GM21423 (cell line): ENCODE measurements around the gene MEGF11.

Experiments
- ATAC-seq: cut with Tn5 transposase; IDR thresholded peaks from one replicate; pipeline ENCODE4 v1.9.1; 2021; ENCODE audit warnings: mild to moderate bottlenecking, moderate library complexity; ENCODE audit not compliant: unreplicated experiment

MEGF11 gene

DNA sequence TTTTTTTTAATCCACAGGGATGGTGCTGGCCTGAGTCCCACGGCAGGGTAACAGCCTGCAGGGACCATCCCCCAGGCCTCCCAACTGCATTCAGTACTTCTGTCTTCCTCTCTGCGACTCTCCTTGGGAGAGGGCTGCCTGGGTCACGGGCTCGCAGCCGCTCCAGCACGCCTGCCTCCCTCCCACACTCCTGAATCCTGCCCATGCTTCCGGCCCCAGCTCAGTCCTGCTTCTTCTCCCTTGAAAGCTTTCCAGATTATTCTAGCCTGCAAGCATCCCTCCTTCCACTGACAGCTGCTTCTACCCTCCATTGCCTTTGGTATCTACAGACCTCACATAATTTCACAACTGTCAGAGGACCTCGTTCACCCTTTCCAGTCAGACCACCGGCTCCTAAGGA, 32.4 kb downstream of the MEGF11 start:
- no peak for ATAC-seq

DNA sequence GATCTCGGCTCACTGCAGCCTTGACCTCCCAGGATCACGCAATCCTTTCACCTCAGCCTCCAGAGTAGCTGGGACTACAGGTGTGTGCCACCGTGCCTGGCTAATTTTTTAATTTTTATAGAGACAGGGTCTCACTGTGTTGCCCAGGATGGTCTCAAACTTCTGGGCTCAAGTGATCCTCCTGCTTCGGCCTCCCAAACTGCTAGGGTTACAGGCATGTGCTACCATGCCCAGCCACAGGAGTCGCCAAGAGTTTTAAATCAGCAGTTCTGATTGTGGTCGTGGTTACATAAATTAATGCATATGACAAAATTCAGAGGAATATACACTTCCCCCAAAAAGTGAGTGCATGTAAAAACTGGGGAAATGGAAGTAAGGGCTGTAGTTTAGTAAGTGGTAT, 32.9 kb downstream of the MEGF11 start:
- ATAC-seq: no peak

DNA sequence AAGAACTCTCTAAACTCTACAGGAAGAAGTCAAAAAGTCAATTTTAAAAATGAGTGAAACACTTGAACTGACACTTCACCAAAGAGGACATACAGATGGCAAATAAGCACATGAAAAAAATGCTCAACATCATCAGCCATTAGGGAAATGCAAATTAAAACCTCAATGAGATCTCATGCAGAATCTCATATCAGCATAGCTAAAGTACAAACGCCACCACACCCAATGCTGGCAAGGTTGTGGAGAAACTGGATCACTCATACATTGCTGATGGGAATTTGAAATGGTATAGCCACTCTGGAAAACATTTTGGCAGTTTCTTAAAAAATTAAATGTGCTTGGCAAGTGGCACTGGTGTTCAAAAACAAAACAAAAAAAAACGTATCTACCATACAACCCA, 34.2 kb downstream of the MEGF11 start:
- no peak for ATAC-seq

DNA sequence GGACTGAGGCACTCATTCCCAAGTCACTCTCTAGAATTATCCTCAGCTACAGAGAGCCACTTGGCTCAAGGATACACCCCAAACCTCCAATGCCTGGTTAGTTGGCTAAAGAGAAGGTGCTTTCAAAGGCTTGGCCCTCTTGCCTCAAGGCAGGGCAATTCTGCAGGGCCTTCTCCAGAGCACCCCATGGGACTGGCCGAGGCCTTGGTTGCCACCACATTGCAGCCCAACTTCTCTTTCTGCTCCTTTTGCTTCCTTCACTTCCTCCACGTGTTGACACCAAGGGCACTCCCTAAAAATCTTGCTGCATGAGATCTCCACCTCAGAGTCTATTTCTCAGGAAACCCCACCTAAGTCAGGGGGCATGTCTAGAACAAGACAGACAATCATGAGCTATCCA, 36.7 kb downstream of the MEGF11 start:
- ATAC-seq: no peak

DNA sequence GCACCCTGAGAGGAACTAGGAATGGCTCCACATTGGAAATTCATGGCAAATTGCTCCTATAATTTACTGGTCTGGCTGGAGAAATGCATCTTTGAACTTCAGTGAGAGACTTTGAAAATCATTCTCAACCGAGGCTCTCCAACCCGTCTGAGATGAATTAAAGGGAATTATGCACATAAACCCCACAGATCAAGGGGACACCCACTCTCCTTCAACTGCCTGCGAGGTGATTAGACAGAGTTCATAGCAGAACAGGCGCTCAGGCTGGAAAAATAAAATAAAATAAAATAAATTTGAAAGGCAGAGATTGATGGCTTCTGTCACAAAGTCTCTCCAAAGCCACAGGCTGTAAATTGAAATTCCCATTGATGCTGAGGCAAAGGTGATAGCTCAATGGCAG, 37.7 kb downstream of the MEGF11 start:
- ATAC-seq: no peak

DNA sequence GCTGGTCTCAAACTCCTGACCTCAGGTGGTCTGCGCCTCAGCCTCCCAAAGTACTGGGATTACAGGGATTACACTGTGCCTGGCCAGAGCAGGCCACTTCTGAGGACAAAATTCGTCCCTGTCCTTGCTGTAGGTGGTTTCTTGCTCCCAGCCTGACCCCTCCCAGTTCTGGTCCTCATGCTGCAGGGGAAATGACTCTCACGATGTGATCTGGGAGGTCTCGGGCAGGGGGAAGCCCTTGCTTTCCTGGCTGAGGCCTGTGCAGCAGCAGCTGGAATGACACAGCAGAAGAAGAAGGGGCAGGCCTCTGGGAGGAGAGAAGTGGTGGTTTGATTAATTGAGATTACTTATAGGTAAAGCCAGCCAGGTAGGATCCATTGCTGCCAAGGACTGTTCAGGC, 39.3 kb downstream of the MEGF11 start:
- no peak for ATAC-seq

DNA sequence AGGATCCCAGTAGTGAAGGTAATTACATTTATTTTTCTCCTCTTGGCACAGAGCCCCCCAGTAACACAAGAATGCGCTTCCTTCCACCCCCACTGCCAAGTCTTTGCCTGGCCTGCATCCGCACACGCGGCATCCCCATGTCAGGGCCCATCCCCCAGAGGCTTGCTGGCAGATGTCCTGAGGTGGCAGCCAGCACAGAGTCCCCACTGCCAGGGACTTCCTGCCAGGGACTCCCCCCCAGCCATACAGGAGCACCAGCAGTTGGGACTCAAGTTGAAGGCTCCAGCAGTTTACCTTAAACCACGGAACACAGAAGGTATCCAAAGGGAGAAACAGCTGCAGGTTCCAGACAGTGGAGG, 41.0 kb downstream of the MEGF11 start:
- ATAC-seq: no peak

DNA sequence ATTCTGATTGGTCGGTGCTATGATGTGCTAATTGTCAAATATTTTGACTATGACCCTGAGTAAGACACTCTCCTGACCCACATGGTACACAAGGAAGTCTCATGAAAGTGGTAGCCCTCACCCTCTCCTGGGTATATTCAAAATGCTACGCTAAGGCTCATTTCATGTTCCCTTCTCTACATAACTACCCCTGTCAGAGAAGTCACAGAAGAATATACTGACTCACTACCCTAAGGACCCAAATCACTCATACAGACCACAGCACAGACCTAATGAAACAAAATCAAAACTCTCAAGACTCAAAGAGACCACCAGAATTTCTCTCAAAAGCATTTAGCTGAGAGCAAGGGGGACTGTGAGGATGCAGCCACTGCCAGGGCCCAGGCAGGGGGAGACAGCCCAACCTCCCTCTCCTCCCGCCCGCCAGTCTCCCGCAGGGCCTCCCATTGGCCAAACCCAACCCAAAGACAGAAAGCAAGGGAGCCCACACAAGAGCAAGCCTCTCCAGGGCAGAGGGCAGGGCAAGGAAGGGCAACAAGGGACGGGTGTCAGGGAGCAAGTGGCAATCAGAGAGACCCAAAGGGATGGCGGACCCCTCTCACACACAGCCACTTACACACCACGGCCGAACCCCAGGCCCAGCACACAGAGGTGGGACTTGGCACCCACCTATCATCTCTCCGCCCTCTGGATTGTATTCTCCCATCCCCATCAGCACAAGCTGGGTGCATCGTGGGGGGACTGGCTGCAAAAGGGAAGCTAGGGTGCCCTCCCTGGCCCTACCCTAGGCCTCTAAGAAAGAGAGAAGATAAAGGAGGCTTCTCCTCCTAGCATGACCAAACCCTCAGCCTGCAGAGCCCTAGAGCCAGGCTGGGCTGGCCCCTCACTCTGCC, 41.6 kb downstream of the MEGF11 start:
- ATAC-seq: no peak

DNA sequence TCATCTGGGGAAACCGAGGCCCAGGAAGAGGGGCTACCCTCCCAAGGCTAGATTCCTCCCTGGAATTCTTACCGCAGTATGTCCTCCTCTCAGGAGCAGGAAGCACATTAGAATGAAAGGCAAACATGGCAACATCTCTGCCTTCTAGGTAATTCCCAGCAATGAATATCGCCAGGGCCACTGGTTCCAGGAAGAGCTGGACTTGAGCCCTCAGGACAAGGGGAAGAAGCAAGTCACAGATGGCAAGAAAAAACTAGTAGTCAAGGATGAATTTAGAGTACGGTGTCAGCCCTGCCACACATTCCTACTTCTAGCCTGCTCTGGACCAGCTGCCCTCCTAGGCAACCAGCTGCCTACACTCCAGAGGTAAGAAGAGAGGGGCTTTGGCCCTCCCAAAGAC, 42.9 kb downstream of the MEGF11 start:
- no peak for ATAC-seq

DNA sequence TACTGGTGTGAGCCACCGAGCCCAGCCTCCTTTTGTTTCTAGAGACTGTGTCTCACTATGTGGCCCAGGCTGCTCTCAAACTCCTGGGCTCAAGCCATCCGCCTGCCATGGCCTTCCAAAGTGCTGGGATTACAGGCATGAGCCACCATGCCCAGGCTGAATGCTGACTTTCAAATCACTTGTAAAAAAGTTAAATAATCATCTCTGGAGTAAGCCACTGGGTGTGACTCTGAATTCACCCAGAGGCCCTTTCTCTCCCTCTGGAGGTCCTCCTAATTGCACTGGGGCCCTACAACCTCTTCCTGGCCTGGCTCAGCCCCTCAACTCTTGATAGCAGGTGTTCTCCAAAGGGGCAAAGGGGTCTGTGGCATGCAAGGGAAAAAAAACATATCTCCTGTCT, 54.8 kb downstream of the MEGF11 start:
- no peak for ATAC-seq

DNA sequence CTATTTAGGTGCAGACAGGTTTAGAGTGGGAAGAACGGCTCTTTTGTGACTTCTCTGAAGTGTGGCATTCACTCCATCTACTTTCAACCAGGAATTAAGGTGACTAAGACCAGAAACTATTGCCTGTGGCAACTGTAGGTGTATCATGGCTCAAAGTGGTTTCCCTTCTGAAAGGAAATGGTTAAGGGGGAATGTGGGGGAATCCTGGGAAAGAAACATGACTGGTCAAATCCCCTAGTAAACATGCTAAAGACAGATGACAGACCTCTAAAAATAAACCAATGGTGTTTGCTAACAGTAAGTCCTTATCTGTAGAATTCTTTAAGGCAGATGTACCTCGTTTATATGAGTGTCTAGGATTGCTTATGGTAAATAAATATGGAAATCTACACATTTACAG, 56.9 kb downstream of the MEGF11 start:
- ATAC-seq: no peak

DNA sequence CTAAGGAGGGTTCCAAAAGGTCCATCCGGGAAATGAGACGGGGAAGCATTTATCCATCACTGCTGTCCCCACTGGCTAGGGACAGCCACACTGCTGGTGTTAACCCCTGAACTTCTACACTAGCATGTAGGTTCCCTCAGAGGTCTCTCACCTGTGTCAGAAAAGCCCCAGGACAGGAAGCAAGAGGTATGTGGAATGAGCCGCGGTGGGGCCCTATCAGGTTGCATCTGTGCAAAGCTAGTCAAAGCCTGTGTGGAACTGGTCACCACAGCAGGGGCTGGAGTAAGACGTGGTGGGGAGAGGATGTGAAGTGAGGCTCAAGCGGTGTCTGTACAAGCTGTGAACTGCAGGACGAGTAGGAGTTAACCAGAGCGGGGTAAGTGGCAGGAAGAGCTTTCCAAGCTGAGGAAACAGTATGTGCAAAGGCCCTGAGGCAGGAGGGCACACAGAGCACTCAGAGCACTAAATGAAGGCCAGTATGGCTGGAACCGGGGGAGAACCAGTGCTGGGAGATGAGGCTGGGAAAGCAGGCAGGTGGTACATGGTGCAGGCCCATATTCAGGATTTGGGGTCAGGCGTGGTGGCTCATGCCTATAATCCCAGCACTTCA, 57.8 kb downstream of the MEGF11 start:
- no peak for ATAC-seq

DNA sequence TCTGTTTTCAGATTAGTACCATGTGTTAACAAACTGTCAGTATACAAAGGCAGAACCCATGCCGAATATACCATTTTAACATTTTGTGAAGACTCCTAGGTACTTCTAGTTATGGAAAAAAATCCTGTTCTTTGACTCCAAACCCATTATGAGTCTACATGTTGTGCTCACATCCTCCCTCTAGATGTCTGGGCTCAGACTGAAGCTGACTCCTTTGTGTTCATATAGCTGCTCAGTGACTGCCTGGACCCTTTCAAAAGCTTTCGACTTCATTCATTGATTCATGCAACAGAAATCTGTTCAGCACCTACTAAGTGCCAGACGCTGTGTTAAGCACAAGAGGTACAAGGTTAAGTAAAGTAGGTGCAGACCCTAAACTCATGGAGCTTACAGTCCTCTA, 60.5 kb downstream of the MEGF11 start:
- ATAC-seq: no peak

DNA sequence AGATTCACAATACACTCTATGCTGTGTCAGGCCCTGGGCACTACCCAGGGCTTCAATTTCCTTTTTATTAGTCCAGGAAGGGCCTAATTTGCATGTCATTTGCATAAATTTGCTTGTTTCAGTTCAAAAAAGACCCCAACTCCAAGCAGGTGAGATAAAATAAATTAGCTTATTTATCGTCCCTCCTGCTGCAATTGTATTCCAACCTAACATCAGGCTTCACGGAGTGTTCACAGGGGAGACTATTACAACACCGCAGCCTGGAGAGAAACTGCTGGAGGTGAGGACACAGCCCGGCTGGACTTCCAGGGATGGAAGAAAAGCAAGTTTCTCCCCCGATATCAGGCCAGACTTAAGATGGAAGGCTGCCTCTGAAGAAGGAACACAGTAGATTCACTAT, 62.8 kb downstream of the MEGF11 start:
- no peak for ATAC-seq

DNA sequence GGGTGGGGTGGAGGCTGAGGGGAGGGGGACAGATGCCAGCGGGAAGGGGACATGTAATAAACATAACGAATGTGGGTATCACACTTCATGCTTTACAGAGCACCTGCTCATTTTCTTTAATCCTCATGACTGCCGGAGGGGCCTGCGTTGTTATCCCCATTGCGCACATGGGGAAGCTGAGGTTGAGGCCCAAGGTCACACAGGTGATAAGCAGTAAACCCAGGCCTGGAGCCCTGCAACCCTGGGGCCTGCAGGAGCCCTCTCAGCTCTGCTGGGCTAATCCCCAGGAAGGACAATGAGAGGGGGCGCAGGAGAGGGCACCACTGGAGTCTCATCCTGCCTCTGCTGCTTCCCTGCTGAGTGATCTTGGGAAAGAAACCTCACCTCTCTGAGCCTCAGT, 64.3 kb downstream of the MEGF11 start:
- ATAC-seq: no peak

DNA sequence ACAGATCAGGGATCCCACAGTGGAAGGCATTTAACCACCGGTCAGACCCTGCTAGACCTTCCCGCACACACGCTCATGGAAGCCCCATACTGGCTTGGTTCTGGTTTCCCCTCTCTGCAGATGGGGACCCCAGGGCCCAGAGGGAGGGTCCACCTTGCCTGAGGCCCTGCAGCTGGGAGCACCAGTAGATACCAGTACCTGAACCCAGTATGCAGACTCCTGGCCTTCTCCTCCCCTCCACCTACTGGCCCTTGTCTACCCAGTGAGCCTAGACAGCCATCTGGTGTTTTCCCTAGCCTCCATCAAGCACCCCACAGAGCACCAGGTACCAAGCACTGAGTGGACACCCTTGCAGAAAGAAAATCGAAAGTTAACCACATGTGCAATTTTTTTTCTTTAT, 65.1 kb downstream of the MEGF11 start:
- no peak for ATAC-seq

DNA sequence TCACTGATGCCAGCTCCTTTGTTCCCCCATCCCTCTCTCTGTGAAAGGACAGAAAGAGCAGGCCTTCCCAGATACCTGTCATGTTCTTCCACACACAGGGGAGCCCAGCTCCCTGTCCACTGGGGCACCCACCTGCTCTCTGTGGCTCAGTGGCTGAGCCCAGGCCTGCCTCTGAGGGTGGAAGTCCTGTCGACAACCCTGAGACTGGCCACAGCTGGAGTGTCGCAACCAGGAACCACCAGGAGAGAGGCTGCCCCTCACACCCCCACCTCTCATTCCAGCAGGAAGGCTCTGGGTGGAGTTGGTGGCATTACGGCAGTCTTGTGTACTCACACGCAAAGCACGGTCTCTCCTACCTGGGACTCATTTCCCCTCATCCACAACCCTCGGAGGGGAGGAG, 66.3 kb downstream of the MEGF11 start:
- ATAC-seq: no peak

DNA sequence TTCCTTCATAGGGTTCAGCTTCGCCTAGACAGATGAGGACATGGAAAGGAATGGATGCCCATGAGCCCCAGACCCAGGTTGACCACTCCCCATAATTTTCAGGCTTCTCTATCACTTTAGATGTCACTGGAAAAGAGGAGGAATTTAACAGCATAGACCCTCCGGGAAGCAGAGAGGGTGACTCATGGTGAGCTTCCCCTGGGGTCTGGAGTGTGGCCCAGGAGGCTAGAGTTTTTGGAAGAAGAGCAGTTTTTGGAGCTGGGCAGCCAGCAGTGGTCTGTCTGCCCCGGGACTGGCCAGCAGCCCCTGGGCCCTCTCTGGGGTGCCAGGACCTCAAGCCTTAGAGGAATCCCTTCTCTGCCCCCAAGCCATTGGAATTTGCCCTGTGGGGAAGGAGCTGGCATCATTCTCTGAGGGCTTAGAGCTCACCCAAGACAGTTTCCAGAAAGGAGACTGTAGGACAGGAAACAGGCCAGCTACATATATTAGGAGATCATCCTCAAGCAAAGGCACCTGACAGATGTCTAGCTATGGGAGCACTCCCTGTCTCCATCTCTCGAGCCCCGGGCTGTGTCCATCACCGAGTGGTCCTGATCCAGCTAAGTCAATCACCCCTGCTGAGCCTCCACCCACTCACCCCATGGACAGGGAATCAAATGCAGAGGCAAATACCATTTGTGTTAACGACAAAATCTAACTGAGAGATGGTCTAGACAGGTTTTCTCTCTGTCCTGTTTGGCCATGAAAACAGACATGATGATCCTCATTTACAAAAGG, 67.3 kb downstream of the MEGF11 start:
- no peak for ATAC-seq

DNA sequence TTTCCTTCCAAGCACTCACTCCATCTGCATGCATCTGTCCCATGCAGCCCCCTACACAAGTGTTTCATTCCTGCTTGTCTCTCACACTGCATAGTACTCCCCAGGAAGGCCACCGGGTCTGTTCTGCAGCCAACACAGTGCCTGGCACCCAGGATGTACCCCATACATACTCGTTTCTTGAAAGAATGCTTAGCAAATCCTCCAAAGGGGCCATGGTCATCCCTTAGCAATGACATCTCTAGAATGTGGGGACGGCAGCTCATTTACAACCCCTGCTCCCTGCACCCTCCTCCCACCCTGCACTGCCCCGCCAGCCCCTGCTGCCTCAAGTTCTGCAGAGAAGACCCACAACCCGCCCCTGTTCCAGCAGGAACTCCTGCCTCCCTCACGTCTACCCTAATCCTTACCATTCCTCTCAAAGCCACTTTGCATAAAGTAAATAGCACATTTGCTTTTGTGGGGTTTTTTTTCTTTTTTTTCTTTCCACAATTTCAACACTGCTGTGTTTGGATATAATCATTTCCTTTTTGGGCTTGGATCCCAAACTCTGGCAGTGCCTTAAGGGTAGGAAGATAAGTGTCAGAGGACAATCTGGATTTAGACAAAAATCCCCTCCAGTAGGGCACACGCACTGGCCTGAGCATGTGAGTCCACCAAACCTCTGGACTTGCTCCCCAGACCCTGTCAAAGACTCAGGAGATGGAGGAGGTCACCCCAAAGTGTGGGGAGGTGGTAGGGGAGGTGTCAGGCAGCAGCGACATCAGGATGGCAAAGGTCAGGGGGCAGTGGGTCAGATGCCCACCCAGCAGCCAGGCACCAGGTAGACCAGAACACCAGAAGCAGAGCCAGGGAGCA, 68.4 kb downstream of the MEGF11 start:
- no peak for ATAC-seq

DNA sequence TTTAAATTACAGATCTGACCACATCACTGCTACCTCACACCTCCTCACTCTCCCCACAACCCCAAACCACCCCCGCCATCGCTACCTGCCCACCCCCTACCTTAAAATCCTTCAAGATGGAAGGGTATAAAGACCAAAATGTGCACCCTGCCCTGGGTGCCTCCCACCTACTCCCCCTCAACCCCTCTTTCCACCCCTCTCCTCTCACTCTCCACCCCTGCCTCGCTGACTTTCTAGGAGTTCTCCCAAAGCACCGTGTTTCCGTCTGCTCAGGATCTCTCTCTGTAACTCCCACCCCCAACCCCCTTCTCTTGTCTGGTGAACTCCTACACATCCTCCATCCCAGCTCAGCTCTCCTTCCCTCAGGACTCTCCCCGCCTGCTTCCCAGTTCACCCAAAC, 69.1 kb downstream of the MEGF11 start:
- no peak for ATAC-seq

DNA sequence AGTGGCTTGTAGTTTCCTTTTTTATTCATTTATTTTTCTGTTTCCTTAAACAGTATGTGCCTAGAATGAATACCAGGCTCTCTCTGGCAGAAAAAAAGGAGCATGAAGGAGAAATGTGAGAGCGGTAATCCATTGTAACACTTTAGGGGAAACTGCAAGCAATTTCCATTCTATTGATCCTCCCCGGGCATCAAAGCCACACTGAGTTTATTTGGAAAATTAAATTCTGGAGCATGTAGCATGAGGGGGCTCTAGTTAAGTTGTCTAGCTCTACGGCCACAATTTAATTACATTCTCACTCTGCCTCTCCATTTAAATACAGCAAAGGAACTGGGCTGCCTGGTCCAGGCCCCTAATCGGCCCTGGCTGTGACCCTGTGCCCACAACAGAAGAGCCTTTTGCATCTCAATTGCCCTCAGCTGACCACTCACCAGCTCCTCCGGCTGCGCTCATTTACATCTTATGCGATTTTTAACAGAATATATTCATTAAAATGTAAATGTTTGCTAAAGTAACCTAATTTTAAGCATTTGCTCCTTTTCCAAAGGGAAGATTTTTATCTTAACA, 72.9 kb downstream of the MEGF11 start:
- no peak for ATAC-seq
